ENCODE results near the gene SH3D19. TPM values are rescaled to one million over a fixed set of nuclear protein-coding genes. Genes with fewer than 3 reads are reported as not detected.
A peak's percentile ranks its signal among the peaks of the same experiment; 100 is the strongest.

Gene SH3D19
- not detected for total RNA-seq

- no peaks in the 10 kb centered on the region for H3K36me3 Mint-ChIP-seq
- H3K9me3 Mint-ChIP-seq (ENCODE audit: low read depth), result no peaks in the 10 kb centered on the region
- H3K4me3 Mint-ChIP-seq, result peak within 1 kb of the TSS; percentile 48
- no peak for DNase-seq
- CTCF ChIA-PET, result no interaction called here
- peak; percentile 30 for ATAC-seq
- H3K27ac Mint-ChIP-seq, result no peak within 1 kb of the TSS
- peaks cover 4% of the 10 kb centered on the region for H3K4me1 Mint-ChIP-seq
- H3K27me3 Mint-ChIP-seq, result peaks cover 60% of the 10 kb centered on the region
Measured at GRCh38 chr4:151325111-151325948, at the start of gene SH3D19. Gene SH3D19 (minus strand): TSS chr4:151325605. CDS start chr4:151325352, 253 bp downstream.

- H3K9me3 Mint-ChIP-seq (ENCODE audit: low read depth), result no peaks in the 10 kb centered on the region
- peaks cover 2% of the 10 kb centered on the region for H3K4me1 Mint-ChIP-seq
- H3K27me3 Mint-ChIP-seq, result peaks cover 19% of the 10 kb centered on the region
- ATAC-seq (peak; percentile 97), DNase-seq (peak; percentile 83)
- CTCF ChIA-PET, result interaction anchor here (0.9 to 1.8 kb wide), 4 partner anchors 14 to 262 kb away, joined by 3 to 8 read pairs (median 4); no protein-coding TSS in a partner anchor
- no peak overlapping the region for H3K4me3 Mint-ChIP-seq
- H3K27ac Mint-ChIP-seq, result no peak overlapping the region
- H3K36me3 Mint-ChIP-seq, result no peaks in the 10 kb centered on the region
Measured at GRCh38 chr4:151362404-151363164, 37.2 kb upstream of the SH3D19 start.

- H3K27ac Mint-ChIP-seq, result no peak overlapping the region
- ATAC-seq, result no peak
- H3K27me3 Mint-ChIP-seq, result peaks cover 19% of the 10 kb centered on the region
- peaks cover 2% of the 10 kb centered on the region for H3K4me1 Mint-ChIP-seq
- CTCF ChIA-PET, result interaction anchor here (1.2 to 1.8 kb wide), 3 partner anchors 245 to 262 kb away, joined by 3 to 8 read pairs (median 4); no protein-coding TSS in a partner anchor
- no peaks in the 10 kb centered on the region for H3K36me3 Mint-ChIP-seq
- H3K9me3 Mint-ChIP-seq (ENCODE audit: low read depth), result no peaks in the 10 kb centered on the region
- H3K4me3 Mint-ChIP-seq, result no peak overlapping the region
- DNase-seq, result no peak
Measured at GRCh38 chr4:151361966-151362365, 36.6 kb upstream of the SH3D19 start.

- no peak overlapping the region for H3K4me3 Mint-ChIP-seq
- ATAC-seq (no peak), DNase-seq (no peak)
- no peak overlapping the region for H3K27ac Mint-ChIP-seq
- peaks cover 2% of the 10 kb centered on the region for H3K4me1 Mint-ChIP-seq
- peaks cover 19% of the 10 kb centered on the region for H3K27me3 Mint-ChIP-seq
- no peaks in the 10 kb centered on the region for H3K9me3 Mint-ChIP-seq (ENCODE audit: low read depth)
- no peaks in the 10 kb centered on the region for H3K36me3 Mint-ChIP-seq
- CTCF ChIA-PET, result no interaction called here
Measured at GRCh38 chr4:151361126-151361525, 35.7 kb upstream of the SH3D19 start.

- CTCF ChIA-PET, result interaction anchor here (0.6 kb wide), 2 partner anchors 245 to 1282 kb away, joined by 3 read pairs; no protein-coding TSS in a partner anchor
- H3K36me3 Mint-ChIP-seq, result no peaks in the 10 kb centered on the region
- peaks cover 2% of the 10 kb centered on the region for H3K4me1 Mint-ChIP-seq
- ATAC-seq, result no peak
- H3K9me3 Mint-ChIP-seq (ENCODE audit: low read depth), result no peaks in the 10 kb centered on the region
- no peak overlapping the region for H3K27ac Mint-ChIP-seq
- DNase-seq, result no peak
- peaks cover 22% of the 10 kb centered on the region for H3K27me3 Mint-ChIP-seq
- H3K4me3 Mint-ChIP-seq, result no peak overlapping the region
Measured at GRCh38 chr4:151359576-151359975, 34.2 kb upstream of the SH3D19 start.

GRCh38 chr4:151358266-151358665, 32.9 kb upstream of the SH3D19 start:
- CTCF ChIA-PET, result no interaction called here
- no peaks in the 10 kb centered on the region for H3K9me3 Mint-ChIP-seq (ENCODE audit: low read depth)
- H3K36me3 Mint-ChIP-seq, result no peaks in the 10 kb centered on the region
- ATAC-seq (no peak), DNase-seq (no peak)
- H3K27ac Mint-ChIP-seq, result no peak overlapping the region
- H3K4me3 Mint-ChIP-seq, result no peak overlapping the region
- H3K4me1 Mint-ChIP-seq, result peaks cover 2% of the 10 kb centered on the region
- peaks cover 22% of the 10 kb centered on the region for H3K27me3 Mint-ChIP-seq

GRCh38 chr4:151356510-151356909, 31.1 kb upstream of the SH3D19 start:
- H3K36me3 Mint-ChIP-seq, result no peaks in the 10 kb centered on the region
- no peaks in the 10 kb centered on the region for H3K9me3 Mint-ChIP-seq (ENCODE audit: low read depth)
- no peak for DNase-seq
- CTCF ChIA-PET, result no interaction called here
- ATAC-seq, result no peak
- peaks cover 22% of the 10 kb centered on the region for H3K27me3 Mint-ChIP-seq
- no peak overlapping the region for H3K27ac Mint-ChIP-seq
- no peak overlapping the region for H3K4me3 Mint-ChIP-seq
- no peaks in the 10 kb centered on the region for H3K4me1 Mint-ChIP-seq

GRCh38 chr4:151355155-151355554, 29.8 kb upstream of the SH3D19 start:
- no peak overlapping the region for H3K4me3 Mint-ChIP-seq
- no peaks in the 10 kb centered on the region for H3K4me1 Mint-ChIP-seq
- CTCF ChIA-PET, result no interaction called here
- peaks cover 19% of the 10 kb centered on the region for H3K27me3 Mint-ChIP-seq
- H3K36me3 Mint-ChIP-seq, result no peaks in the 10 kb centered on the region
- no peaks in the 10 kb centered on the region for H3K9me3 Mint-ChIP-seq (ENCODE audit: low read depth)
- no peak for ATAC-seq
- no peak for DNase-seq
- H3K27ac Mint-ChIP-seq, result no peak overlapping the region

GRCh38 chr4:151347490-151348235, 22.3 kb upstream of the SH3D19 start:
- Mint-ChIP-seq H3K4me3 (no peak overlapping the region), H3K4me1 (no peaks in the 10 kb centered on the region), H3K36me3 (no peaks in the 10 kb centered on the region), H3K27me3 (peaks cover 13% of the 10 kb centered on the region), H3K27ac (no peak overlapping the region), H3K9me3 (ENCODE audit: low read depth) (no peaks in the 10 kb centered on the region)
- CTCF ChIA-PET, result no interaction called here
- no peak for ATAC-seq
- no peak for DNase-seq

- Mint-ChIP-seq H3K27ac (no peak overlapping the region), H3K36me3 (no peaks in the 10 kb centered on the region), H3K27me3 (peaks cover 13% of the 10 kb centered on the region), H3K9me3 (ENCODE audit: low read depth) (no peaks in the 10 kb centered on the region), H3K4me3 (no peak overlapping the region), H3K4me1 (no peaks in the 10 kb centered on the region)
- ATAC-seq (no peak), DNase-seq (no peak)
- CTCF ChIA-PET, result no interaction called here
Measured at GRCh38 chr4:151344948-151345347, 19.5 kb upstream of the SH3D19 start.

- DNase-seq (no peak), ATAC-seq (no peak)
- H3K9me3 Mint-ChIP-seq (ENCODE audit: low read depth), result no peaks in the 10 kb centered on the region
- H3K36me3 Mint-ChIP-seq, result no peaks in the 10 kb centered on the region
- no peak overlapping the region for H3K4me3 Mint-ChIP-seq
- no peaks in the 10 kb centered on the region for H3K4me1 Mint-ChIP-seq
- peaks cover 11% of the 10 kb centered on the region for H3K27me3 Mint-ChIP-seq
- CTCF ChIA-PET, result no interaction called here
- H3K27ac Mint-ChIP-seq, result no peak overlapping the region
Measured at GRCh38 chr4:151340751-151341385, 15.5 kb upstream of the SH3D19 start.

- H3K36me3 Mint-ChIP-seq, result no peaks in the 10 kb centered on the region
- H3K4me3 Mint-ChIP-seq, result no peak overlapping the region
- no peak overlapping the region for H3K27ac Mint-ChIP-seq
- DNase-seq (no peak), ATAC-seq (no peak)
- CTCF ChIA-PET, result no interaction called here
- no peaks in the 10 kb centered on the region for H3K4me1 Mint-ChIP-seq
- H3K9me3 Mint-ChIP-seq (ENCODE audit: low read depth), result no peaks in the 10 kb centered on the region
- H3K27me3 Mint-ChIP-seq, result peaks cover 7% of the 10 kb centered on the region
Measured at GRCh38 chr4:151339467-151339866, 14.1 kb upstream of the SH3D19 start.
